Activated CD4-positive, alpha-beta T cell treated with anti-CD3 and anti-CD28 coated beads for 36 hours (primary cell): ENCODE results near the gene HOMEZ. TPM values are rescaled to one million over a fixed set of nuclear protein-coding genes. Genes with fewer than 3 reads are reported as not detected.

ENCODE experiments used
- total RNA-seq, 2 experiments: library from RNA; stranded (reverse); gene quantifications; one replicate each; pipeline ENCODE4 v1.2.3, GENCODE V29; 2021

HOMEZ gene
- total RNA-seq, 2 experiments from 2014 or later, result 13.7 to 17.5 TPM

Other genes with a start within 250 kb of the HOMEZ start
- not detected for gene PSMB11, start 243.9 kb downstream of the HOMEZ start, total RNA-seq
- 1 to 10 TPM in 1 of 2 experiments, under 1 TPM in 1; 0.82 to 1.1 TPM for gene CDH24, start 228.6 kb downstream of the HOMEZ start, total RNA-seq
- gene ACIN1, start 191.0 kb downstream of the HOMEZ start, total RNA-seq, result 100 to 1,000 TPM; 160 to 215 TPM
- gene C14orf119, start 190.6 kb downstream of the HOMEZ start, total RNA-seq, result 10 to 100 TPM; 43.8 to 51.5 TPM
- gene CIROP, start 181.1 kb downstream of the HOMEZ start, total RNA-seq, result not detected
- gene CEBPE, start 166.9 kb downstream of the HOMEZ start, total RNA-seq, result under 1 TPM; 0.19 to 0.34 TPM
- 1 to 10 TPM in 1 of 2 experiments, under 1 TPM in 1; 0.89 to 1.6 TPM for gene SLC7A8, start 102.5 kb downstream of the HOMEZ start, total RNA-seq
- not detected for gene RNF212B, start 48.2 kb downstream of the HOMEZ start, total RNA-seq
- 10 to 100 TPM; 30.9 to 44.6 TPM for gene PPP1R3E, start 16.7 kb upstream of the HOMEZ start, total RNA-seq
- 1 to 10 TPM in 1 of 2 experiments, under 1 TPM in 1; 0.73 to 1.2 TPM for gene BCL2L2, start 20.7 kb upstream of the HOMEZ start, total RNA-seq
- gene PABPN1, start 35.3 kb upstream of the HOMEZ start, total RNA-seq, result 100 to 1,000 TPM; 237 to 338 TPM
- gene SLC22A17, start 66.8 kb upstream of the HOMEZ start, total RNA-seq, result 1 to 10 TPM; 4.7 to 5.3 TPM
- gene EFS, start 79.0 kb upstream of the HOMEZ start, total RNA-seq, result not detected
- gene IL25, start 86.7 kb upstream of the HOMEZ start, total RNA-seq, result not detected
- gene CMTM5, start 90.9 kb upstream of the HOMEZ start, total RNA-seq, result not detected
- gene MYH6, start 122.1 kb upstream of the HOMEZ start, total RNA-seq, result under 1 TPM; 0.14 to 0.16 TPM
- under 1 TPM; 0.05 to 0.07 TPM for gene MYH7, start 149.5 kb upstream of the HOMEZ start, total RNA-seq
- gene NGDN, start 183.6 kb upstream of the HOMEZ start, total RNA-seq, result 10 to 100 TPM; 53.0 to 57.8 TPM